Measurements from ENCODE around the gene TMEM205. TPM values are rescaled to one million over a fixed set of nuclear protein-coding genes. Genes with fewer than 3 reads are reported as not detected.
A peak's percentile ranks its signal among the peaks of the same experiment; 100 is the strongest.
"Not testable (repeated sequence)": the region's sequence is repeated elsewhere in the genome, so short reads cannot be mapped to it uniquely, and the experiment has no call there.

The TMEM205 gene
- total RNA-seq, 1 experiment from 2014 or later: 124 TPM

GRCh38 chr19:11340099-11340467, 6.0 kb downstream of the TMEM205 start:
- DNase-seq (ENCODE audit: low read depth): not testable (repeated sequence)

- peak; percentile 84 for DNase-seq (ENCODE audit: low read depth)
Observed at GRCh38 chr19:11339254-11340098, 6.6 kb downstream of the TMEM205 start, which contains the start of gene RAB3D. RAB3D (minus strand) TSS chr19:11339657; CDS start chr19:11337399, 2,258 bp downstream.

DNA sequence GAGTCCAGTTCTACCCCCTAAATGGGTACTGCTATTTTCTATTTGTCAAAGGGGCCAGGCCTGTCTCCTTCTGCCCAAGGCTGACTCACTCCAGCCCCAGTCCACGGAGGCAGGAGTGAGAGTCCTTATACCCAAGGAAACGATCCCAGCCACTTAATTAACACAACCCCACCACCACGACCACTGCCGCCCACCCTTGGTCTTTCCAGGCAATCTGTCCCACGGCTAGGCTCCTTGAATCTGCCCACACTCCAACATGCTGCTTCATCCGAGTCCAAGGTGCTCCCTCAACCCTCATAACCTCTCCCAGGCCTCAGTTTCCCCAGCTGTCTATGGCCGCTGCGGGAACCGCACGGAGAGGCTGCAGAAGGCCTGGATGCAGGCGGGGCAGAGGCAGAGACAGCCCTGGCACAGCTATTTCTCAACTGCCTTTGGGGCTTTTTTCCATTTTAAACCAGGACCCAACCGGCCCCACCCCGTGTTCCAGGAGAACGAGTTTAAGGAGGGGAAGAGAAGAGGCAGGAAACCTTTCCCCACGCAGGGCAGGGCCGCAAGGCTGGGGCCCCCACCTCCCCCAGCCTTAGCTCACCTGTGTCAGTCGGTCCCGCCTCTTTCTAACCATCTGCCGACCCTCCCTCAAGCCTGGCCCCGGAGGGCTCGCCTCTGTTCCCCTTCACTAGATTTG, 7.4 kb downstream of the TMEM205 start:
- no peak for DNase-seq (ENCODE audit: low read depth)

DNA sequence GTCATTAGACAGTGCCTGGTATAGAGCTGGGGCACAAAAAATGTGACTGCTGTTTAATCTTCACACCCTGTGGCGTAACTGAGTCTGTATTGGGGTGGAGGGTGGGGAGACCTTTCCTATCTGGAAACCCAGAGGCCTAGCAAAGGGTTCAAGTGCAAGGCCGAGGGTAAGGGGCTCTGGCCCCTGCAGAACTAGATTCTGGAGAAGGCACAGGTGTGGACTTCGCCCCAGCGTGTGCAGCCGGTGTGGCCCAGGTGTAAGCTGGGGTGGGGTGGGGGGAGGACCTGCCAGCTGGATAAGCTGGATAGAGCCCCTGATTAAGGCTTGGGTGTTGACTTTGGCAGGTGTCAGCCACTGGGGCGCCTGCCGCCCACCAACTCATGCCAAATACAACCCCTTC, 7.9 kb downstream of the TMEM205 start:
- no peak for DNase-seq (ENCODE audit: low read depth)

DNA sequence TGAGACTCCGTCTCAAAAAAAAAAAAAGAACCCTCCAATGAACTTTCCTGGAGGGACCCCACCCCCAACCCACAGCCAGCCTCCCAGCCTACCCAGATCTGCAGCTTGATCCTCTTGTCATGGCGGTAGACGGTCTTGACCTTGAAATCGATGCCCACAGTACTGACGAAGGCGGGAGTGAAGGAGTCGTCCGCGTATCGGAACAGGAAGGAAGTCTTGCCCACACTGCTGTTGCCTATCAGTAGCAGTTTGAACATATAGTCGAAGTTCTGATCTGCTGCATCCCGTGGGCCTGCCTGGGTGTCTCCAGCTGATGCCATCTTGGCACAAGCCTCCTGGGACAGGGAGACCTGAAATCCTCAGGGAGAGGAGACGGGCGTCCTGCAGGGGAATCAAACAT, 9.0 kb downstream of the TMEM205 start:
- no peak for DNase-seq (ENCODE audit: low read depth)

- DNase-seq (ENCODE audit: low read depth): no peak
Observed at GRCh38 chr19:11335449-11336146, 10.5 kb downstream of the TMEM205 start.

- not testable (repeated sequence) for DNase-seq (ENCODE audit: low read depth)
Observed at GRCh38 chr19:11333838-11334237, 12.2 kb downstream of the TMEM205 start.

- no peak for DNase-seq (ENCODE audit: low read depth)
Observed at GRCh38 chr19:11332822-11333221, 13.2 kb downstream of the TMEM205 start.

DNA sequence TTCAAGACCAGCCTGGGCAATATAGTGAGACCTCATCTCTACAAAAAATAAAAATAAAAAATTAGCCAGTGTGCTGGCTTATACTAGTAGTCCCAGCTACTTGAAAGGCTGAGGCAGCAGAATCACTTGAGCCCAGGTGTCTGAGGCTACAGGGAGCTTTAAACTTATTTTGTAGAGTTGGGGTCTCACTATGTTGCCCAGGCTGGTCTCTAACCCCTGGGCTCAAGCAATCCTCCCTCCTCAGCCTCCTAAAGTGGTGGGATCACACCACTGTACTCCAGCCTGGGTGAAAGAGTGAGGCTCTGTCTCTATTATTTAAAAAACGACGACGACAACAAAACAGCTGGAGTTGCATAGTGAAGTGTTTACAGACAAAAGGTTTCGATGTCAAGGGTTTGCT, 14.6 kb downstream of the TMEM205 start:
- no peak for DNase-seq (ENCODE audit: low read depth)

- no peak for DNase-seq (ENCODE audit: low read depth)
Observed at GRCh38 chr19:11330127-11330526, 15.9 kb downstream of the TMEM205 start.

DNA sequence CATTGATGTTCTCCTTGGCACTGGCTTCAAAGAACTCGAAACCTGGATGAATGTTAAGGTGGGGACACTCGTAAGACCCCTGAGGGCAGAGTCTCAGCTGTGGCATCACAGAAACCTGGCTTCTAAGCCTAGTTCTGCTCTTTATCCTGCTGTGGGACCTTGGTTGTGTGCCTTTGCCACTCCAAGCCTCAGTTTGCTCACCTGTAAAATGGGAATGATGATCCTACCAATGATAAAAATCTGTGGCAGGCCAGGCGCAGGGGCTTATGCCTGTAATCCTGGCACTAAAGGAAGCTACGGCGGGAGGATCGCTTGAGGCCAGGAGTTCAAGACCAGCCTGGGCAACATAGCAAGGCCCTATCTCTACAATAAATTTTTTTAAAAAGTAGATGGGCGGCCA, 20.5 kb downstream of the TMEM205 start:
- DNase-seq (ENCODE audit: low read depth): no peak

- no peak for DNase-seq (ENCODE audit: low read depth)
Observed at GRCh38 chr19:11324748-11325389, 21.2 kb downstream of the TMEM205 start.

GRCh38 chr19:11324079-11324661, 21.9 kb downstream of the TMEM205 start:
- peak; percentile 90 for DNase-seq (ENCODE audit: low read depth)

GRCh38 chr19:11323601-11324078, 22.4 kb downstream of the TMEM205 start:
- DNase-seq (ENCODE audit: low read depth): no peak

- DNase-seq (ENCODE audit: low read depth): peak; percentile 21
Observed at GRCh38 chr19:11322269-11323024, 23.6 kb downstream of the TMEM205 start.

DNA sequence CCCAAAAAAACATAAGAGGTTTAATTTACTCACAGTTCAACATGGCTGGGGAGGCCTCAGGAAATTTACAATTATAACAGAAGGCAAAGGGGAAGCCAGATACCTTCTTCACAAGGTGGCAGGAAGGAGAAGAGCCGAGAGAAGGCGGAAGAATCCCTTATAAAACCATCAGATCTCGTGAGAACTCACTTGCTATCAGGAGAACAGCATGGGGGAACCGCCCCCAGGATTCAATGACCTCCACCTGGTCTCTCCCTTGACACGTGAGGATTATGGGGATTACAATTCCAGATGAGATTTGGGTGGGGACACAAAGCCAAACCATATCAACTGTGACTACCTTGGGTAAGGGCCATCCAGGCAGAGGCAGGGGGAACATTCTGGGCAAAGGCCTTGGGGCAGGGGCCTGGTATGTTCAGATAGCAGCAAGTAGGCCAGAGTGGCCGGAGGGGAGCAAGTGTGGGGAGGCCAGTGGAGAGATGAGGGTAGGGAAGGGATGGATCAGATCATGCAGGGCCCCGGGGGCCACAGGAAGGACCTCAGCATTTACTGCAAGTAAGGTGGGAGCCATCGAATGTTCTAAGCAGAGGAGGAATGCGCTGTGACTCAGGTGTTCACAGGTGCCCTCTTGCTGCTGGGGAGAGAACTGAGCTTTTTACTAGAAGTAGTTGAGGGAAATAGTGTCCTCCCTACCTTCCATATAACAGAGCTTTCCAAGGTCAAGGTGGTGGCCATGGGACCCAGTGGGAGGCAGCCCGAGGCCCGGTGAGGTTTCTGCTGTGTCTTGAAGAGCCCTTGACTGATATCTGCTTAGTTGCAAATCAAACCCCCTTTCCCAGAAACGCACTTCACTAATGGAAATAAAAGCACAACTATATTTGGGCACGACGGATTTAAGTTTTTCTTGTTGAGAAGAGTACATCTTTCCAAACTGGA, 24.6 kb downstream of the TMEM205 start:
- no peak for DNase-seq (ENCODE audit: low read depth)

GRCh38 chr19:11320278-11320995, 25.6 kb downstream of the TMEM205 start:
- not testable (repeated sequence) for DNase-seq (ENCODE audit: low read depth)

DNA sequence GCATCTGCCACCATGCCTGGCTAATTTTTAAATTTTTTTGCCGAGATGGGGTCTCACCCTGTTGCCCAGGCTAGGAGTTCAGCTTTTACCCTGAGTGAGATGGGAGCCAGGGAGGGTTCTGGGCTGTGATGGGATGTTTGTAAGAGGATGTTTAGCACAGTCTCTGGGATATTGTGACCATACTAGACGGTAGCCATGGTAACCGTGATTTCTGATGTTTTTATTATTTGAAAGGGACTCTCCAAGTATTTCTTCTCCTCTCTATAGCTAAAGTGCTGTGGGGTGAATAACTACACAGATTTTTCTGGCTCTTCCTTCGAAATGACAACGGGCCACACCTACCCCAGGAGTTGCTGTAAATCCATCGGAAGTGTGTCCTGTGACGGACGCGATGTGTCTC, 39.7 kb downstream of the TMEM205 start:
- DNase-seq (ENCODE audit: low read depth): no peak

GRCh38 chr19:11304936-11305335, 41.1 kb downstream of the TMEM205 start:
- DNase-seq (ENCODE audit: low read depth): no peak

Measured in Daoy (cell line).